Measurements from ENCODE around the gene ELP2. TPM values are rescaled to one million over a fixed set of nuclear protein-coding genes. Genes with fewer than 3 reads are reported as not detected.

The ELP2 gene
- total RNA-seq, 1 donor from 2014 or later: 9.7 TPM

GRCh38 chr18:36214811-36215210, 85.1 kb downstream of the ELP2 start:
- DNase-seq (ENCODE audit: low spot score in 2 of 2): no peak

GRCh38 chr18:36215577-36215976, 85.9 kb downstream of the ELP2 start:
- no peaks in the 10 kb centered on the region for H3K27me3 ChIP-seq

More at GRCh38 chr18:36214811-36215210, 85.1 kb downstream of the ELP2 start:
- H3K27me3 ChIP-seq: no peaks in the 10 kb centered on the region
- H3K27ac ChIP-seq: no peak overlapping the region
- no peaks in the 10 kb centered on the region for H3K36me3 ChIP-seq
- H3K4me1 ChIP-seq: peaks cover 0 to 3% of the 10 kb centered on the region in 2 donors
- H3K9me3 ChIP-seq: no peaks in the 10 kb centered on the region
- H3K4me3 ChIP-seq: no peak overlapping the region
- TF ChIP-seq CTCF (IDR thresholded peaks at IDR 0.05): no peak
- intact Hi-C loops (cut with DNase I): no loop called here

DNA sequence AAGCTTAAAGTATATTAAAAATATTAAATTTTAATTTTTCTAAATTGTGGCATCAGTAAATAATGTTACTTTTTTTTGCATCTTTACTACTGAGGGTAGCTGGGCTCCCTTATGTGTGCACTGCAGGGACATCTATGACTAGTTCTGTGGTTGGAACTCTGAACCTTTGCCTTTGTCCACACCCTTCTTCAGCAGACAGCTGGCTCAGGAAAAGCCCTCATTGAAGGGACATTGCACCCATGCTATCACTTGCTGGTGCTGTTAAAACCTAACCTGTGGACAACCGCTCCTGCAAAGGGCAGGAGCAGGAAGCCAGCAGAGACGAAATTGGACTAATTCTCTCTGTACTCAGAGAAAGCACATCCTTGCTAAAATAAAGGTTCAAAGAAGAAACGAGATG, 87.6 kb downstream of the ELP2 start:
- no peaks in the 10 kb centered on the region for H3K36me3 ChIP-seq
- no peak overlapping the region for H3K27ac ChIP-seq
- peaks cover 0 to 3% of the 10 kb centered on the region in 2 donors for H3K4me1 ChIP-seq
- H3K4me3 ChIP-seq: no peak overlapping the region
- no peak for DNase-seq (ENCODE audit: low spot score in 2 of 2)
- no peak for TF ChIP-seq CTCF (IDR thresholded peaks at IDR 0.05)
- no peaks in the 10 kb centered on the region for H3K9me3 ChIP-seq
- no peaks in the 10 kb centered on the region for H3K27me3 ChIP-seq
- intact Hi-C loops (cut with DNase I): no loop called here

More at GRCh38 chr18:36215577-36215976, 85.9 kb downstream of the ELP2 start:
- H3K27ac ChIP-seq: no peak overlapping the region
- no peak overlapping the region for H3K4me3 ChIP-seq
- H3K9me3 ChIP-seq: no peaks in the 10 kb centered on the region
- TF ChIP-seq CTCF (IDR thresholded peaks at IDR 0.05): no peak
- no peak for DNase-seq (ENCODE audit: low spot score in 2 of 2)
- H3K4me1 ChIP-seq: peaks cover 0 to 3% of the 10 kb centered on the region in 2 donors
- H3K36me3 ChIP-seq: no peaks in the 10 kb centered on the region
- intact Hi-C loops (cut with DNase I): no loop called here

GRCh38 chr18:36229188-36229587, 99.5 kb downstream of the ELP2 start:
- H3K27ac ChIP-seq: no peak overlapping the region
- no peak overlapping the region for H3K4me3 ChIP-seq
- no peaks in the 10 kb centered on the region for H3K4me1 ChIP-seq
- H3K27me3 ChIP-seq: no peaks in the 10 kb centered on the region
- peaks cover 13 to 18% of the 10 kb centered on the region in 2 donors for H3K9me3 ChIP-seq
- no peaks in the 10 kb centered on the region for H3K36me3 ChIP-seq
- no peak for DNase-seq (ENCODE audit: low spot score in 2 of 2)
- TF ChIP-seq CTCF (IDR thresholded peaks at IDR 0.05): no peak
- intact Hi-C loops (cut with DNase I): no loop called here

Other genes starting within 250 kb of the ELP2 start
- gene RPRD1A, start 62.3 kb upstream of the ELP2 start, total RNA-seq: 16.4 TPM
- 32.1 TPM for gene SLC39A6, start 559 bp upstream of the ELP2 start, total RNA-seq
- gene MOCOS, start 57.6 kb downstream of the ELP2 start, total RNA-seq: 0.21 TPM
- 12.7 TPM for gene FHOD3, start 167.8 kb downstream of the ELP2 start, total RNA-seq